Activated gamma-delta T cell treated with Interleukin-2 at 50 U/mL for 16 hours (primary cell): ENCODE measurements around the gene UROS.

Experiments
- DNase-seq: peaks from one replicate; pipeline ENCODE4 v3.0.0-alpha.2; 2020

The UROS gene

GRCh38 chr10:125828311-125828710, 5.3 kb upstream of the UROS start:
- no peak for DNase-seq

GRCh38 chr10:125827133-125827532, 4.1 kb upstream of the UROS start:
- DNase-seq = no peak

GRCh38 chr10:125824736-125825135, 1.7 kb upstream of the UROS start:
- DNase-seq = no peak

- DNase-seq = no peak
Measured at GRCh38 chr10:125823663-125824251, 699 bp upstream of the UROS start.

DNA sequence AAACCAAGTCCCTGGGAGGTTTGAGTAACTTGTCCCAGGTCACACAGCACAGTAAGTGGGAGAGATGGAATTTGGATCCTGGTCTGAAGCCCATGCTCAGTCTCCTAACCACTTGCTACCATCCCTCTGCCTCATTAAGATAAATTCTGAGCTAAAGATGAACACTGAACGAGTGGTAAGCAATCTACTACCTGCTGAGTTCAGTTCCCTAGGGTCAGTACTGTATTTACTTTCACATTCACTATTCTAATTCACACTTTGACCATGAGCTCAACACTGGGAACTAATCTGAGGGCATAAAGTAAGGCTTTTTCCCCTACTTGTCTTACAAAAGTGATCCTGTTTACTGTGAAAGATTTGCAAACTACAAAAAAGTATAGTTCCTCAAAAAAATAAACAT, 2.4 kb downstream of the UROS start:
- DNase-seq = no peak

DNA sequence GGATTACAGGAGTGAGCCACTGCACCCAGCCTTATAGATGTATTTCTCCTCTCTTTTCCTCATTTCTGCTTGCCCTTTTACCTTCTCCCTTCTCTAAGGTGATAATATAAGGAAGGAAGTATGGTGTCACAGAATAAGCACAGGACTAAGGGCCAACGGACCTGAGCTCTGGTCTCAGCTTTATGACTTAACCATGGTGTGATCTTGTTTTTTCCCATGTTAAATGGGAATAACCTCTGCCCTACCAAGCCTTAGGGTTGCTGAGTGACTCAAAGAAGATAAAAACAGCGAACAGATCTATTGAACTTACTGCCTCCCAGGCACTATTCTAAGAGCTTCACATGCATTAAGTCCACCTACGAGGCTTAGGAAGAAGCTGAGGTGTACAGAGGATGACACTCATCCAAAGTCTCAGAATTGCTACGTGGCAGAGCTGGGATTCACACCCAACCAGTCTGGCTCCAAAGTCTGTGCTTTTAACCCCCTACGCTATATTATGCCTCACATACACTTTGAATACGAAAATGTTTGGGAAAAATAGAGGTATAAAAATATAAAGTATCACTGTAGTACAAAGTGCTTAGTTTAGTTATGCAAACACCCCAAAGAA, 5.6 kb downstream of the UROS start:
- no peak for DNase-seq

- DNase-seq = no peak
Measured at GRCh38 chr10:125816548-125816947, 6.5 kb downstream of the UROS start.

- DNase-seq = no peak
Measured at GRCh38 chr10:125815764-125816163, 7.3 kb downstream of the UROS start.

DNA sequence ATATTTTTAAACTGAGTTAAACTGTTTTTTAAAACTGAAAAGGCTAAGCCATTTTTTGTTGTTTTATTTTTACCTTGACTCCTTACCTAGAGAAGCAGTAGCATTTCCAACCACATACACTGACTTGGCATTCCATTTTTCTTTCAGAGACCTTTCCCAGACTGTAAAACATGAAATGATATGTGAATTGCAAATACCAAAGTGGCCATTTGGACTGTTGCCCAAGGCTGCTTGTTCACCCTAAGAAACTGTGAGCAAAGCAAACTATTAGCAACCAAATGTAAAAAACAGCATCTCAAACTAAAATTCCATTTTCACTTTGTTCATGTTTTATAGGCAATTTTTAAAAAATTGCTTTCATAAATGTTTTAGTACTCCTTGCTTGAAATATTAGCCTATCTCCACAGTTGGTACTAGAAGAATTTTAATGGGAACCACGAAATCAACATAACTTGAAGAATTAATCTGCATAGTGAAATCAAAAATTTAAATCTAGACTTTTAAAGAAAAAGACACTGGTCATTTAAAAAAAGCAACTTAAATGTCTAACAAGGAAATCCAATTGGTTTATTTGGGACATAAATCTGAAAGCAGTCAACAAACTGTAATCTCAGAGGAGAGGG, 10.8 kb downstream of the UROS start:
- no peak for DNase-seq

DNA sequence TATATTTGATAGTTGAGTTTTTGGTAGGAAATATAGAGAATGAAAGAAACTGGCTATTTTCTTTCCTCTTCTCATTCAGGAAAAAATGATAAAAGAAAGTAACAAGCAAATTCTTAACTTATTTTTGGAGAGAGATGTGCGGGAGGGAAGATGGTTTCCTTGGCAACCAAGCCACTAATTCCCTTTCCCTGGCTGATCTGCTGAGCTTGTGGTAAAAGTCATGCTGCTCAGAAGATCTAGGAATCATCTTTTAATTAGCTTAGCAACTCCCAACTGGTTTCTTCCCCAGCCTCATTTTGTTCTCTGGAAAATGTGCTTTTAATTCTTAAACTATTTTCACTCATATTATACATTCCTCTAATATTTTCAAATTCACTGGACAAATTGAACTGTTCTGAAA, 11.8 kb downstream of the UROS start:
- no peak for DNase-seq

DNA sequence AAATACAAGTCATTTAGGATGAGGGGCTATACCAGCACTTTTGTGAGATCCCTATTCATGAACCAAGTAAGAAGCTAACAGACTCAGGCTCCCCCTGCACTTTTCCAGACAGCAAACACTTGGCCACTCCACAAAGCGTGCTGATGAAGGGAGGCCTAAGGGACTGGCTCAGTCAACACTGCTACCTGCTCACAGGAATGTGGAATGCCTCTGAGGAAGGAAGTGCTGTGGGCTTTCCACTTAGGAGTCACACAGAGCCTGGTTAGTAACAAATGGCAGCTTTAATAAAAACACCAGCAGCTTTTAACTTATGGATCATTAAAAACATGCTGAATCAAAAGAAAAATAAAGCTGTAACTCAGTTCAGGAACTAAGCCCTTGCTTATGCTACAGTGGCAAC, 15.0 kb downstream of the UROS start:
- DNase-seq = no peak

DNA sequence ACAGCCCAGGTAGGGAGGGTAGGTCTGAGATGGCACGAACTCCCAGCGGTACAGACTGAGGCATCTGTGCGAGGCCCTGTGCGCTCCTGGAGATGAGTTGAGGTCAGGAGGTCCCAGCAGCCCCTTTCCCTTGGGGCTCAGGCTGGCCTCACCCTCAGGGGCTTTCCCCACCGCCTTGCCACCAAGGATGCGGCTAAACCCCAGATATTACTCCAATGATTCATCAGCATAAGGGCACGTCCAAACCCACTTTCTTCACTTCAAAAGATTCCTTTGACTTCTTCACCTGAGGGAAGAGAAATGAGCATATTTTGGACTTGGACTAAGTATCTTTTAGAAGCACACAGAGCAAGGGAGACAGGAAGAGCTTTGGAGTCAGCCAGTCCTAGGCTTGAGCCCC, 20.3 kb downstream of the UROS start:
- no peak for DNase-seq

DNA sequence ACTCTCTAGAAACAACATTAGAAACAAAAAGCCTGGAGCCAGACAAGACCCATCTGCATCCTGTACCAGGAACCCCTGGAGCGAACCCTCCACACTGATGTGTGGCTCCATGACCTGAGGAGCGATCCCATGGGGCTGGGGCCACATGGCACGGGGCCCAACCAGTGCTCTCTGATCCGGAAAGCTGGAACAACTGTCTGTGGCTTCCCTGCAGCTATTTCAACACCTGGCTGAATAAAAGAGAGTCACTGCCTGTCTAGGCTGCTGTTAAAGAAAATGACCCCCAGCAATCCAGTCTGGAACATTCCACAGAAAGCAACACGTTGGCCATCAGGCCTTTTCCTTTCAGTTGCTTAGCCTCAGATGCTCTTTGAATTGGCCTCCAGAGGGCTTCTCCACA, 20.9 kb downstream of the UROS start:
- DNase-seq = no peak

GRCh38 chr10:125801574-125801973, 21.5 kb downstream of the UROS start:
- DNase-seq = no peak

GRCh38 chr10:125799451-125800182, 23.4 kb downstream of the UROS start:
- no peak for DNase-seq

DNA sequence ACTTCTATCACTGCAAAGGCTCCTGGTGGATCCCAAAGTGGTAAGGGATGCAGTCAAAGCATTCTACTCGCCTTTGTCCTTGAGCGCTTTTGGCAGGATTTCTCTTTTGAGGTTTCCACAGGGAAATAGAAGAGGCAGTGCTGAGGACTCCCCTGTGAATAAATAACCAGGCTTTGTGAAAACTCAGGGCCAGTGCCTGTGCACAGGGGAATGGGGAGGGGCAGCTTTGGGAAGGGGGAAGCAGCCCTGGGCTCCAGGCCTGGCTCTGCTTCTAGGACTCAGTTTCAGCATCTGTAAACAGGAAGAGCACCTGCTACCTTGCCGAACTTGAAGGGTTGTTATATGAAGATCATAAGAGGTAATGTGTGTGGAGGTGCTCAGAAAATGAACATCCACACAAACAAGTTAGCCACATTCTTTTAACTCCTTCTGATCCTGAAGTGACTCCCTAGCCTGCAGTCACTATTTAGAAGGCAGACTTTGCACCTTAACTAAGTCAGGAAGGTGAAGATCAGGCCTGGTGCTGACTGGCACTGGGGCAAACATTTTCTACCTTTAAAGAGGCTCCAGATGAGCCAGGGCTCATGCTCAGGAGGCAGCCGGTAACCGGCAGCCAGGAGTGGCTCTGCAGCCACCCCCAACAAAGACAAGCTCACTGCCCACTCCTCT, 24.9 kb downstream of the UROS start:
- no peak for DNase-seq

DNA sequence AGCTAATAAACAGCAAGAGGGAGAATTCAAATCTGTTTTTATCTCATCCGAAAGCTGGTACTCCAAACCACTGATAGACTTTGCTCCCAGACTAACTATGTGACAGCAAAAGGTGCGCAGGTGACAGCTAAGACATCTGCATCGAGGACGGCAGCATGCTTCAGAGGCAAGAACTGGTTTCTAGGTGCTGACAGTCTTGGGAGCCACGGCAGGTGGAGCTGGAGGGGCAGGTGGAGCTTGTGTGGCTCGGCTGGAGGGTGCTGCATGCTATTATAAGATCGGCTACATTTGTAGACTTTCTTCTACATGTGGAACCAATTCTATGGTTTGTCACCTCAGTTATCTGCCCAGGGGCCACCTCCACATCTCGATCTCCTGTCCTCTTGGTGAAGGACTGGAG, 25.6 kb downstream of the UROS start:
- no peak for DNase-seq

DNA sequence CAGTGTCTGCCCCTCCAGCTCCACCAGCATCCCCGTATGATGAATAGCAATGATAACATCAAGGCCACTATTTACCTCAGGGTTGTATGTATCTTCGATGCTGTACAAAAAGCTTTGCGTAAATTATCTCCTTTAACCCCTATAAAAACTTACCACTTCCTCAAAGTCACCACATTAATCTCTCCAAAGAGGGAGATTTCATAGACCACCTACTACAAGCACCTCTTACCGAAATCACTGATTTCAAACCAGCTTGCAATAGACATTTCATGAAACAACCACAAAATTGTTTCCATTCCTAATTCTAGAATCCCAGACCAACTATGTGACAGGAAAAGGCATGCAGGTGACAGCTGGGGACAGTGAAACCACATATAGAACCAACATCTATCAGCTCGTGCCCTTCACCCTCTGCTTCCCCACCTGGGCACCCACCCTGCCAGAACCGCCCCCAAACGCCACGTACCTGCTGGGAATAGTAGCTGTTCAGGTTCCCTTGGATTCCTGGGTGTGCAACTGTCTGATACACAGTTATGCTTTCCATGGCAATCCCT, 27.3 kb downstream of the UROS start:
- no peak for DNase-seq

DNA sequence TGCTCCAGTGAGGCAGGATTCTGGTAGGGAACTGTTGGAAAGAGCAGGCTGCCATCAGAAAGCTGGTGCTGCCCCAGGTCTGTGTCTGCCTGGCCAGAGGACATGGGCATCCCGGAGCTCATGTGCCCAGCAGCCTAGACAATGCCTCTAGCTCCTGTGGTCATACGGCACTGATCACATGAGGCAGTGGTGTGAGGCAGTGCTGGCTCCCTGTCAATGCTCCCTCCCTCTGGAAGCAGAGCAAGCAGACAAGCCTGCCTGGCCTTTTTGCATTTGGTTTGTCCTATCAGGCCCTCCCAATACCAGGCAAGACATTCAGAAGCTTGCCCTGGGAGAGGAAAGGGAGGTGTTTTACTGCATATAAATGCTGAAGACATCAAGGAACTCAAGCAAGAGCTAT, 27.9 kb downstream of the UROS start:
- no peak for DNase-seq

- no peak for DNase-seq
Measured at GRCh38 chr10:125792342-125793300, 30.4 kb downstream of the UROS start.

DNA sequence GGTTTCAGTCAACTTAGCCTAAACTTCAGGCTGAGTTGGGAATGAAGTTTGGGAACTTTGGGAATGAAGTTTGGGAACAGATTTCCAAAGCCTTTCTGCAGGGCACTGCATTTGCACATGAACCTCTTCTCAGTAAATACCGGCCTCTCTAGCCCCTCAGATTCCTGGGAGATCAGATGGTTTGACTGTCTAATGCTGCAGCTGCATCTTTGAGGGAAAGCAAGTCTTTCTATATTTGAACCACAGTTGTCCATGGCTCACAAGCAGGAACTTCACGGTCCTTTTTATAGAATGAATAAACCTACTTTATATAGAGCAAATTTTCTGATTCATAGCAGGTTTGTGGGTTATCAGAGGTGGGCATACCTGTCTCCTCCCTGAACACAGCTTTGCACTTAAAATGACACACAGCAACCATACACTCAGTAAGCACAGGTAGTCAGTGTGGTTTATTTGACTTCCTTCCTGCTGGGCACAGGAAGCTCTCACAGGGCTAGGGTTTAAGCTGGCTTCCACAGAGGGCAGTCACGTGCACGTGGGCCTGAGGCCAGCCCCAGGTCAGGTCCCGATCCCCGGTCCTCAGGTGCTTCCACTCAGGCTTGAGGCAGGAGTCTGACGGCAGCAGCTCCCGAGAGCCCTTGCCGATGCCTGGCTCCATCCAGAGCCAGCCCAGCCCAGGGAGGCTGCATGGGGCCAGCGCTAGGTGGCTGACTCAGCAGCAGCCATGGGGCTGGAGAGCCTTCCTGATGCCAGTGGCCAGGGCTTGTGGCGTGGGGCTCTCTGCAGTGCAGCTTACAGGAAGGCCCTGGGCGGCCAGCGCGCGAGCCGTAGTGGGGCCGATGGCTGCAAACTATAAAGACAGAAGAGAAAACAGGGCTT, 34.7 kb downstream of the UROS start:
- DNase-seq = no peak
